Ascending aorta (tissue), 2 donors: ENCODE results near the gene SNTG2. TPM values are rescaled to one million over a fixed set of nuclear protein-coding genes. Genes with fewer than 3 reads are reported as not detected.

ENCODE experiments used
- DNase-seq, 2 donors: peaks; one replicate each; pipeline ENCODE4 v3.0.0-alpha.2; 2019; ENCODE audit warnings: low spot score in 2 of 2
- H3K27ac ChIP-seq, 2 donors: fragments of 200-600 bp; sonication (generic); one replicate each; pipeline ENCODE4 v1.5.1; 2016 to 2017; ENCODE audit warnings: mild to moderate bottlenecking in 1 of 2
- H3K27me3 ChIP-seq: fragments of 200-600 bp; sonication (generic); one replicate; pipeline ENCODE4 v1.5.1; 2017
- H3K36me3 ChIP-seq, 2 donors: fragments of 200-600 bp; sonication (generic); one replicate each; pipeline ENCODE4 v1.5.1; 2016
- H3K4me1 ChIP-seq, 2 donors: fragments of 200-600 bp; sonication (generic); one replicate each; pipeline ENCODE4 v1.5.1; 2016 to 2017; ENCODE audit warnings: mild to moderate bottlenecking in 1 of 2
- H3K4me3 ChIP-seq, 2 donors: fragments of 200-600 bp; sonication (generic); one replicate each; pipeline ENCODE4 v1.5.1; 2016 to 2017; ENCODE audit warnings: mild to moderate bottlenecking in 1 of 2
- H3K9me3 ChIP-seq, 2 donors: fragments of 200-600 bp; sonication (generic); one replicate each; pipeline ENCODE4 v1.5.1; 2016
- CTCF ChIP-seq, 3 experiments: fragments of 200-600 bp in 2 of 3; fragments of 450-650 bp in 1 of 3; sonication (generic) in 2 of 3; IDR thresholded peaks; one replicate each; pipeline ENCODE4 v1.5.1; 2016 to 2019; ENCODE audit warnings: antibody characterized with exemption in 3 of 3, mild to moderate bottlenecking in 1 of 3, moderate library complexity in 1 of 3
- intact Hi-C: fragments of 100-400 bp; cut with DNase I; formaldehyde crosslinking; loops from one replicate; pipeline ENCODE4 v1.15.1; 2023
- total RNA-seq: library from RNA; depleted of rRNA; stranded (reverse); fragments of >200 nt; gene quantifications from one replicate; pipeline ENCODE4 v1.1.0, GENCODE V29; 2016

Gene SNTG2
- total RNA-seq, 1 donor from 2014 or later: 9.9 TPM

DNA sequence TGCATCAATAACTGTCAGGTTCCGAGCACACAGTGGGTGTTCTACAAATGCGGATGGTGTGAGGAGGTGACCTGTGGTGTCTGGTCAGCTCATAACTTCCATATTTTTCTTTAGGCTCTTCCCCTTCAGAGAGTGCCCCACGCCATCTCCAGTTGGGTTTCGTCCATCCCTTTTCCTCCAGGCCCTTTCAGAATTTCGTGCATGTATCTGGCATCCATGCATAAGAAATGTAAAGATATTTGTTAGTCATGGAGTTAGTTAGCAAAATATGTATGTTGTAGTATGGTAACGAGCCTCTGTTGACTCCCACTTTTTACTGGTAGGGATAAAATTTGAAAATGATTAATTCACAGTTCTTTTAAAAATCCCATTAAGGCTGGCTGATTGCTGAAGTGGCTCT lies 67.2 kb downstream of the SNTG2 start:
- no peak for DNase-seq
- H3K9me3 ChIP-seq: no peaks in the 10 kb centered on the region
- no peaks in the 10 kb centered on the region for H3K36me3 ChIP-seq
- no peak for TF ChIP-seq CTCF (IDR thresholded peaks at IDR 0.05)
- intact Hi-C loops: no loop called here
- H3K27me3 ChIP-seq: no peaks in the 10 kb centered on the region
- H3K27ac ChIP-seq: no peak overlapping the region
- H3K4me3 ChIP-seq: no peak overlapping the region
- no peaks in the 10 kb centered on the region for H3K4me1 ChIP-seq

DNA sequence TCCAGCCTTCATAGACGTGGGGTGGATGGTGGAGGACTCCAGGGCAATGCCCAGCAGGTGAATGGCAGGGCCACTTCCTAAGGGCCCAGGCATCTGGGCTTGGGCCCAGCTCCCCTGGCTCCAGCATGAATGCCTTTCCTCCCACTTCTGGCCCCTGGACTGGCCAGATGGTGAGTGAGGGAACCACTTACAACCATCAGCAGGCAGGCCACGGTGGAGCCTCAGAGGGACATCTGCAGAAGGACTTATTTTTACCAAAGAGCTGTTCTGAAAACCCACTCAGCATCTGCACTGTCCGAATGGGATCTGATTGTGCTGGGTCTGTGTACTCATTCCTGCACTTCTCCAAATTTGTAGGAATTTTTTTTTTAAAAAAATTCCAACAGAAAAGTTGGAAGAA lies 69.6 kb downstream of the SNTG2 start:
- H3K4me1 ChIP-seq: no peaks in the 10 kb centered on the region
- intact Hi-C loops: no loop called here
- no peaks in the 10 kb centered on the region for H3K27me3 ChIP-seq

GRCh38 chr2:1022178-1022577 lies 71.5 kb downstream of the SNTG2 start:
- Histone ChIP-seq H3K4me1 (no peaks in the 10 kb centered on the region), H3K36me3 (no peaks in the 10 kb centered on the region), H3K27me3 (no peaks in the 10 kb centered on the region), H3K4me3 (no peak overlapping the region), H3K27ac (no peak overlapping the region), H3K9me3 (no peaks in the 10 kb centered on the region)
- intact Hi-C loops: no loop called here
- no peak for DNase-seq
- TF ChIP-seq CTCF (IDR thresholded peaks at IDR 0.05): no peak

More for the DNA sequence above, 69.6 kb downstream of the SNTG2 start:
- no peaks in the 10 kb centered on the region for H3K9me3 ChIP-seq
- DNase-seq: no peak
- H3K36me3 ChIP-seq: no peaks in the 10 kb centered on the region
- TF ChIP-seq CTCF (IDR thresholded peaks at IDR 0.05): no peak
- H3K4me3 ChIP-seq: no peak overlapping the region
- no peak overlapping the region for H3K27ac ChIP-seq

DNA sequence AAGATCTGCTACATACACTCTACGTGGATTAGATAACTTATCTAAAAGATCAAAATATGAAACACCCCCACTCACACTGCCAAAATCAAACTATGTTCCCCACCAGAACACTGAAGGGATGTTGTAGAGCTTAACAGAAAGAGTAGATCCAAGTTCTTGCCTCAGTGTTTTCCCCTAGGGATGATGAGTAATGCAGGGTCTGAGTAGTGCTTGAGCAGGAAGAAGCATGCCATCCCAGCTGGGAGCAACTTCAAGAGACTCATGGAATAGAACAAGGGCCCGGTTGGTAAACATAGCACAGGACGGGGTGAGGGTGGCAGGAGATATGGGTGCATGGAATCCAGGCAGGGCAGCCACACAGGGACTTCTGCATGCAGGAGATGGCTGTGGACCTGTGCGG lies 74.3 kb downstream of the SNTG2 start:
- intact Hi-C loops: no loop called here
- Histone ChIP-seq H3K27me3 (no peaks in the 10 kb centered on the region), H3K4me1 (no peaks in the 10 kb centered on the region), H3K27ac (no peak overlapping the region), H3K4me3 (no peak overlapping the region), H3K36me3 (no peaks in the 10 kb centered on the region), H3K9me3 (no peaks in the 10 kb centered on the region)
- no peak for TF ChIP-seq CTCF (IDR thresholded peaks at IDR 0.05)
- no peak for DNase-seq

GRCh38 chr2:1026141-1026540 lies 75.5 kb downstream of the SNTG2 start:
- no peaks in the 10 kb centered on the region for H3K36me3 ChIP-seq
- no peaks in the 10 kb centered on the region for H3K9me3 ChIP-seq
- intact Hi-C loops: no loop called here
- no peak for TF ChIP-seq CTCF (IDR thresholded peaks at IDR 0.05)
- H3K27ac ChIP-seq: no peak overlapping the region
- no peaks in the 10 kb centered on the region for H3K4me1 ChIP-seq
- H3K4me3 ChIP-seq: no peak overlapping the region
- H3K27me3 ChIP-seq: no peaks in the 10 kb centered on the region
- DNase-seq: no peak

GRCh38 chr2:1028831-1029230 lies 78.2 kb downstream of the SNTG2 start:
- Histone ChIP-seq H3K9me3 (no peaks in the 10 kb centered on the region), H3K27ac (no peak overlapping the region), H3K4me3 (no peak overlapping the region), H3K27me3 (no peaks in the 10 kb centered on the region), H3K36me3 (no peaks in the 10 kb centered on the region), H3K4me1 (no peaks in the 10 kb centered on the region)
- TF ChIP-seq CTCF (IDR thresholded peaks at IDR 0.05): no peak
- DNase-seq: no peak
- intact Hi-C loops: no loop called here
